HepG2 (cell line): ENCODE results near the gene PCDH12. TPM values are rescaled to one million over a fixed set of nuclear protein-coding genes. Genes with fewer than 3 reads are reported as not detected.

Experiments
- CBFB ChIP-seq: sonication (generic); formaldehyde crosslinking; IDR thresholded peaks from 2 replicates; pipeline ENCODE4 v1.4.0; 2020; ENCODE audit warnings: missing genetic modification reagents
- CCAR2 ChIP-seq: fragments of 200-400 bp; formaldehyde crosslinking; optimal IDR thresholded peaks from 2 replicates; pipeline ENCODE3; 2018; ENCODE audit warnings: low read depth, mild to moderate bottlenecking, low read length, moderate library complexity
- ETV6 ChIP-seq: sonication (generic); formaldehyde crosslinking; conservative IDR thresholded peaks from 2 replicates; pipeline ENCODE4 v1.4.0; 2020; ENCODE audit warnings: missing genetic modification reagents
- HNRNPL ChIP-seq: fragments of 200-400 bp; formaldehyde crosslinking; IDR thresholded peaks from 2 replicates; pipeline ENCODE4 v1.6.1; 2017; ENCODE audit warnings: mild to moderate bottlenecking, low read depth, low read length
- HOXA5 ChIP-seq: sonication (generic); formaldehyde crosslinking; IDR thresholded peaks from 2 replicates; pipeline ENCODE4 v1.4.0; 2020; ENCODE audit warnings: missing genetic modification reagents
- KDM5B ChIP-seq: sonication (generic); formaldehyde crosslinking; IDR thresholded peaks from 2 replicates; pipeline ENCODE4 v1.4.0; 2020; ENCODE audit warnings: missing genetic modification reagents, mild to moderate bottlenecking, borderline replicate concordance
- KLF11 ChIP-seq: IDR thresholded peaks from 2 replicates; pipeline ENCODE4 v1.6.1; 2016; ENCODE audit warnings: missing compliant biosample characterization
- MBD4 ChIP-seq: IDR thresholded peaks from 2 replicates; pipeline ENCODE4 v1.6.1; 2012; ENCODE audit warnings: low read length, inconsistent platforms, borderline replicate concordance
- NR2F2 ChIP-seq: IDR thresholded peaks from 2 replicates; pipeline ENCODE4 v1.6.1; 2012; ENCODE audit warnings: low read depth, inconsistent platforms, borderline replicate concordance
- PAF1 ChIP-seq: IDR thresholded peaks from 2 replicates; pipeline ENCODE4 v1.6.1; 2016; ENCODE audit warnings: missing genetic modification reagents, missing compliant biosample characterization
- PHB2 ChIP-seq: fragments of 450-650 bp; IDR thresholded peaks from 2 replicates; pipeline ENCODE4 v1.6.1; 2018; ENCODE audit not compliant: partially characterized antibody
- POLR2AphosphoS5 ChIP-seq: IDR thresholded peaks from 2 replicates; pipeline ENCODE4 v1.6.1; 2012; ENCODE audit warnings: low read depth, low read length
- PRPF4 ChIP-seq: fragments of 200-400 bp; formaldehyde crosslinking; IDR thresholded peaks from 2 replicates; pipeline ENCODE4 v1.6.1; 2016; ENCODE audit warnings: low read length, low read depth; ENCODE audit not compliant: poor library complexity, severe bottlenecking
- RBAK ChIP-seq: sonication (generic); formaldehyde crosslinking; IDR thresholded peaks from 2 replicates; pipeline ENCODE4 v1.5.1; 2020; ENCODE audit warnings: mild to moderate bottlenecking, missing genetic modification reagents
- SAFB2 ChIP-seq: sonication (generic); formaldehyde crosslinking; IDR thresholded peaks from 2 replicates; pipeline ENCODE4 v1.5.1; 2020; ENCODE audit warnings: missing genetic modification reagents, low read depth, mild to moderate bottlenecking, borderline replicate concordance
- SIX1 ChIP-seq: sonication (generic); formaldehyde crosslinking; IDR thresholded peaks from 2 replicates; pipeline ENCODE4 v1.4.0; 2020; ENCODE audit warnings: missing genetic modification reagents, borderline replicate concordance
- SMC3 ChIP-seq: IDR thresholded peaks from 2 replicates; pipeline ENCODE4 v1.6.1; 2011; ENCODE audit warnings: low read length, improper control_type of control experiment
- SNAPC2 ChIP-seq: sonication (generic); formaldehyde crosslinking; IDR thresholded peaks from 2 replicates; pipeline ENCODE4 v1.8.1; 2022; ENCODE audit warnings: mild to moderate bottlenecking, missing genetic modification reagents
- ZBTB42 ChIP-seq: sonication (generic); formaldehyde crosslinking; IDR thresholded peaks from 2 replicates; pipeline ENCODE4 v1.5.0; 2020; ENCODE audit warnings: mild to moderate bottlenecking, missing genetic modification reagents
- ZFY ChIP-seq: sonication (generic); formaldehyde crosslinking; IDR thresholded peaks from 2 replicates; pipeline ENCODE4 v1.4.0; 2020; ENCODE audit warnings: missing genetic modification reagents
- ZNF12 ChIP-seq: sonication (generic); formaldehyde crosslinking; IDR thresholded peaks from 2 replicates; pipeline ENCODE4 v1.5.0; 2020; ENCODE audit warnings: missing genetic modification reagents
- ZNF207 ChIP-seq: fragments of 450-650 bp; IDR thresholded peaks from 2 replicates; pipeline ENCODE4 v1.6.1; 2016; ENCODE audit warnings: antibody characterized with exemption, borderline replicate concordance
- ZNF446 ChIP-seq: sonication (generic); formaldehyde crosslinking; IDR thresholded peaks from 2 replicates; pipeline ENCODE4 v1.5.0; 2020; ENCODE audit warnings: mild to moderate bottlenecking, missing genetic modification reagents
- ZNF567 ChIP-seq: sonication (generic); formaldehyde crosslinking; IDR thresholded peaks from 2 replicates; pipeline ENCODE4 v1.8.1; 2023; ENCODE audit warnings: mild to moderate bottlenecking, missing genetic modification reagents, borderline replicate concordance
- ZNF672 ChIP-seq: sonication (generic); formaldehyde crosslinking; IDR thresholded peaks from 2 replicates; pipeline ENCODE4 v1.8.1; 2022; ENCODE audit warnings: missing genetic modification reagents
- ZNF674 ChIP-seq: sonication (generic); formaldehyde crosslinking; IDR thresholded peaks from 2 replicates; pipeline ENCODE4 v1.5.0; 2020; ENCODE audit warnings: low read depth, mild to moderate bottlenecking, missing genetic modification reagents
- ZSCAN22 ChIP-seq: sonication (generic); formaldehyde crosslinking; IDR thresholded peaks from 2 replicates; pipeline ENCODE4 v1.4.0; 2020; ENCODE audit warnings: mild to moderate bottlenecking, missing genetic modification reagents
- polyA plus RNA-seq, 8 experiments: library from polyadenylated mRNA; depleted of rRNA in 3 of 8; stranded (reverse) in 7 of 8; unstranded in 1 of 8; fragments of >200 nt; fragmentation: Illumina TruSeq in 4 of 8; extraction: Trizol in 4 of 8; gene quantifications; 2 replicates each; pipeline versions ENCODE4 v1.2.1 to v1.2.3, GENCODE V29; 2011 to 2016; ENCODE audit warnings: low read depth in 4 of 8, missing spikeins in 1 of 8, mixed read lengths in 1 of 8; ENCODE audit not compliant: insufficient read depth in 1 of 8
- total RNA-seq, 5 experiments: library from RNA; depleted of rRNA; stranded (reverse); fragments of >200 nt; fragmentation: Illumina TruSeq; extraction: Trizol; gene quantifications; 2 replicates each; pipeline ENCODE4 v1.2.3, GENCODE V29; 2016; ENCODE audit warnings: low read depth in 1 of 5
- TF ChIP-seq, protein P1 (sequence below): sonication (generic); formaldehyde crosslinking; IDR thresholded peaks from 2 replicates; pipeline ENCODE4 v1.5.0; 2020; ENCODE audit warnings: missing genetic modification reagents
- TF ChIP-seq, protein P2 (sequence below): IDR thresholded peaks from 2 replicates; pipeline ENCODE4 v1.6.1; 2016; ENCODE audit warnings: missing compliant biosample characterization, missing genetic modification reagents, borderline replicate concordance
- TF ChIP-seq, protein P3 (sequence below): sonication (generic); formaldehyde crosslinking; IDR thresholded peaks from 2 replicates; pipeline ENCODE4 v1.9.0; 2022; ENCODE audit warnings: low read depth, missing genetic modification reagents

The PCDH12 gene
- total and polyA plus RNA-seq, 2 of the 13 experiments (the other 11 are each of a cell fraction or from before 2014, with no cell fraction given), result not detected

DNA sequence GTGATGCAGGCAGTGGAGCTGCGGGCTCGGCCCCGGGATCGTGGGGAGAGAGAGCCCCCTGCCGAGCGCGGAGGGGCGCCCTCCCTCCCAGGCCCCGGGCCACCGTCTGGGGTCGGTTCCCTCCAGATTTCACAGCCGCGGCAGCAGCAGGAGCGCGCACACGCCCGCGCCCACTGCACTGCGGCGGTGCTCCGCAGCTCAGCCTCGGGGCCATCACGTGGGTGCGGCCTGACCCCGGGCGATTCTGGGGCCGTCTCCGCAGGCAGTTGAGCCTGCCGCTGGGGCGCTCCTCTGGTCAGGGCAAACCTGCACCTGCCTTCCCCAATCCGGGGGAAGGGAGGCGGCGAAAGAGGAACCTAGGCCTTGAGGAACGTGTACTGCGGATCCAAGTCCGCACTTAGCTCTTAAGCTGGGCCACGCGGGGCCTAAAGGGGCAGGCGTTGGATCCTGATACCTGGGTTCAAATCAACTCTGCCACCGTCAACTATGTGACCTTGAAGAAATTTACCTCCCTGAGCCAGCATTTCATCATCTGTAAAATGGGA, 43.7 kb downstream of the PCDH12 start (continued):
- TF ChIP-seq, protein P1, sequence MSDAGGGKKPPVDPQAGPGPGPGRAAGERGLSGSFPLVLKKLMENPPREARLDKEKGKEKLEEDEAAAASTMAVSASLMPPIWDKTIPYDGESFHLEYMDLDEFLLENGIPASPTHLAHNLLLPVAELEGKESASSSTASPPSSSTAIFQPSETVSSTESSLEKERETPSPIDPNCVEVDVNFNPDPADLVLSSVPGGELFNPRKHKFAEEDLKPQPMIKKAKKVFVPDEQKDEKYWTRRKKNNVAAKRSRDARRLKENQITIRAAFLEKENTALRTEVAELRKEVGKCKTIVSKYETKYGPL (CRISPR knock-in tag), result no peak
- no peak for TF ChIP-seq ZNF446 (CRISPR knock-in tag)
- TF ChIP-seq SNAPC2, result no peak
- no peak for TF ChIP-seq ZNF207
- no peak; the same call in 1 of the 2 replicates for TF ChIP-seq KDM5B (CRISPR knock-in tag)
- no peak for TF ChIP-seq SIX1 (CRISPR knock-in tag)
- TF ChIP-seq CBFB (CRISPR knock-in tag), result no peak
- TF ChIP-seq ZNF12, result no peak
- no peak for TF ChIP-seq NR2F2
- no peak for TF ChIP-seq RBAK (CRISPR knock-in tag)
- no peak for TF ChIP-seq ZNF567
- no peak for TF ChIP-seq PAF1 (CRISPR knock-in tag)
- TF ChIP-seq CCAR2, result no peak
- no peak for TF ChIP-seq HNRNPL
- TF ChIP-seq PHB2, result no peak
- TF ChIP-seq SMC3, result no peak
- TF ChIP-seq ZFY (CRISPR knock-in tag), result peak; percentile 49
- TF ChIP-seq KLF11, result no peak
- TF ChIP-seq ZNF672 (CRISPR knock-in tag), result no peak
- no peak for TF ChIP-seq MBD4
- no peak for TF ChIP-seq ETV6
- no peak for TF ChIP-seq SAFB2 (CRISPR knock-in tag)
- TF ChIP-seq HOXA5 (CRISPR knock-in tag), result no peak
- no peak for TF ChIP-seq POLR2AphosphoS5
- TF ChIP-seq PRPF4, result no peak
- no peak for TF ChIP-seq ZBTB42 (CRISPR knock-in tag)
- no peak for TF ChIP-seq ZSCAN22 (CRISPR knock-in tag)
- TF ChIP-seq, protein P2, sequence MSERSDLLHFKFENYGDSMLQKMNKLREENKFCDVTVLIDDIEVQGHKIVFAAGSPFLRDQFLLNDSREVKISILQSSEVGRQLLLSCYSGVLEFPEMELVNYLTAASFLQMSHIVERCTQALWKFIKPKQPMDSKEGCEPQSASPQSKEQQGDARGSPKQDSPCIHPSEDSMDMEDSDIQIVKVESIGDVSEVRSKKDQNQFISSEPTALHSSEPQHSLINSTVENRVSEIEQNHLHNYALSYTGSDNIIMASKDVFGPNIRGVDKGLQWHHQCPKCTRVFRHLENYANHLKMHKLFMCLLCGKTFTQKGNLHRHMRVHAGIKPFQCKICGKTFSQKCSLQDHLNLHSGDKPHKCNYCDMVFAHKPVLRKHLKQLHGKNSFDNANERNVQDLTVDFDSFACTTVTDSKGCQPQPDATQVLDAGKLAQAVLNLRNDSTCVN (CRISPR knock-in tag), result no peak
- TF ChIP-seq, protein P3, sequence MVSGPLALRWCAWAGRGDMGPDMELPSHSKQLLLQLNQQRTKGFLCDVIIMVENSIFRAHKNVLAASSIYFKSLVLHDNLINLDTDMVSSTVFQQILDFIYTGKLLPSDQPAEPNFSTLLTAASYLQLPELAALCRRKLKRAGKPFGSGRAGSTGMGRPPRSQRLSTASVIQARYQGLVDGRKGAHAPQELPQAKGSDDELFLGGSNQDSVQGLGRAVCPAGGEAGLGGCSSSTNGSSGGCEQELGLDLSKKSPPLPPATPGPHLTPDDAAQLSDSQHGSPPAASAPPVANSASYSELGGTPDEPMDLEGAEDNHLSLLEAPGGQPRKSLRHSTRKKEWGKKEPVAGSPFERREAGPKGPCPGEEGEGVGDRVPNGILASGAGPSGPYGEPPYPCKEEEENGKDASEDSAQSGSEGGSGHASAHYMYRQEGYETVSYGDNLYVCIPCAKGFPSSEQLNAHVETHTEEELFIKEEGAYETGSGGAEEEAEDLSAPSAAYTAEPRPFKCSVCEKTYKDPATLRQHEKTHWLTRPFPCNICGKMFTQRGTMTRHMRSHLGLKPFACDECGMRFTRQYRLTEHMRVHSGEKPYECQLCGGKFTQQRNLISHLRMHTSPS (CRISPR knock-in tag), result no peak
- TF ChIP-seq ZNF674 (CRISPR knock-in tag), result no peak
